Lung (tissue), 12 donors: ENCODE results near the gene OSM. TPM values are rescaled to one million over a fixed set of nuclear protein-coding genes. Genes with fewer than 3 reads are reported as not detected.

Source experiments
- ATAC-seq: fragments of 200-7000 bp; cut with Tn5 transposase; one replicate; pipeline ENCODE4 v1.9.1; 2020; ENCODE audit warnings: moderate number of reproducible peaks; ENCODE audit not compliant: insufficient read depth, low FRiP score
- DNase-seq, 3 donors: peaks; one replicate each; pipeline ENCODE4 v3.0.0-alpha.2; 2013 to 2017
- H3K27ac ChIP-seq, 2 donors: one replicate each; pipeline ENCODE4 v1.5.1; 2013; ENCODE audit warnings: mild to moderate bottlenecking in 2 of 2, moderate library complexity in 2 of 2, control low read depth in 1 of 2, inconsistent platforms in 1 of 2, low read depth in 1 of 2, low read length in 1 of 2
- H3K27me3 ChIP-seq, 3 donors: one replicate each; pipeline ENCODE4 v1.5.1; 2013; ENCODE audit warnings: low read length in 2 of 3; ENCODE audit not compliant: control insufficient read depth in 3 of 3, insufficient read depth in 3 of 3
- H3K36me3 ChIP-seq, 4 donors: one replicate each; pipeline ENCODE4 v1.5.1; 2013; ENCODE audit warnings: low read length in 4 of 4, mild to moderate bottlenecking in 1 of 4, moderate library complexity in 1 of 4; ENCODE audit not compliant: control insufficient read depth in 4 of 4, insufficient read depth in 4 of 4
- H3K4me1 ChIP-seq, 5 donors: one replicate each; pipeline ENCODE4 v1.5.1; 2013; ENCODE audit warnings: low read length in 5 of 5, mild to moderate bottlenecking in 2 of 5, moderate library complexity in 1 of 5; ENCODE audit not compliant: control insufficient read depth in 5 of 5, insufficient read depth in 5 of 5
- H3K4me3 ChIP-seq: one replicate; pipeline ENCODE4 v1.5.1; 2013; ENCODE audit warnings: mild to moderate bottlenecking, control low read depth, moderate library complexity
- H3K9ac ChIP-seq, 2 donors: one replicate each; pipeline ENCODE4 v1.5.1; 2013; ENCODE audit warnings: low read length in 2 of 2, control low read depth in 1 of 2; ENCODE audit not compliant: insufficient read depth in 1 of 2
- H3K9me3 ChIP-seq, 4 donors: one replicate each; pipeline ENCODE4 v1.5.1; 2013; ENCODE audit warnings: low read length in 3 of 4, mild to moderate bottlenecking in 1 of 4, moderate library complexity in 1 of 4; ENCODE audit not compliant: control insufficient read depth in 4 of 4, insufficient read depth in 3 of 4
- CTCF ChIP-seq: IDR thresholded peaks from 2 replicates; pipeline ENCODE4 v1.5.1; 2012; ENCODE audit warnings: mild to moderate bottlenecking; ENCODE audit errors: control extremely low read depth, extremely low read depth
- WGBS, 2 donors: extraction: QIAGEN DNeasy Blood & Tissue Kit; methylation state at CpG; one replicate each; pipeline ENCODE4 v1.1.7; 2013; 5-methylcytosine and 5-hydroxymethylcytosine counted together
- polyA plus RNA-seq, 2 donors: library from polyadenylated mRNA; stranded (reverse); fragments of 200-250 nt; gene quantifications; one replicate each; pipeline ENCODE4 v1.2.1, GENCODE V29; 2013
- total RNA-seq, 2 donors: library from RNA; depleted of rRNA in 1 of 2; stranded (reverse); fragments of >200 nt in 1 of 2; gene quantifications; one replicate each; pipeline ENCODE4 v1.2.1, GENCODE V29; 2014 to 2021
- donor health status: control.
- donor health status: control.
- donor health status: Bipolar disorder and iron deficiency.
- donor health status: healthy.
- donor health status: DM: yes; HTN: yes; CAD: no.

Gene OSM
- total and polyA plus RNA-seq, 4 donors, result 0.57 to 33.2 (median 2.5) TPM

GRCh38 chr22:30253205-30253852 is 13.3 kb downstream of the OSM start:
- Histone ChIP-seq H3K27me3 (no peaks in the 10 kb centered on the region), H3K9ac (peak overlapping the region in 1 of 2 donors; percentile 42), H3K36me3 (no peaks in the 10 kb centered on the region), H3K9me3 (no peaks in the 10 kb centered on the region), H3K4me3 (no peak overlapping the region), H3K4me1 (peaks cover 0 to 71% (median 10%) of the 10 kb centered on the region in 5 donors), H3K27ac (peak overlapping the region in 1 of 2 donors; percentile 11)
- ATAC-seq (no peak), DNase-seq (peak; percentile 95 to 99 (median 96))
- WGBS, 2 donors, result 32 to 38% methylated on average over 22 of the region's 22 CpGs
- TF ChIP-seq CTCF, result no peak

- peaks cover 0 to 74% (median 10%) of the 10 kb centered on the region in 5 donors for H3K4me1 ChIP-seq
- peaks cover 0 to 1% (median 0%) of the 10 kb centered on the region in 3 donors for H3K27me3 ChIP-seq
- DNase-seq (no peak), ATAC-seq (no peak)
- TF ChIP-seq CTCF, result no peak
- peak overlapping the region in 1 of 2 donors; percentile 11 for H3K27ac ChIP-seq
- H3K36me3 ChIP-seq, result no peaks in the 10 kb centered on the region
- no peak overlapping the region for H3K4me3 ChIP-seq
- H3K9me3 ChIP-seq, result no peaks in the 10 kb centered on the region
- peak overlapping the region in 1 of 2 donors; percentile 14 for H3K9ac ChIP-seq
- 59 to 74% methylated on average over 19 to 22 of the region's 22 CpGs for WGBS, 2 donors
These were observed 14.0 kb downstream of the OSM start for GRCh38 chr22:30252411-30253204.

GRCh38 chr22:30251711-30252110 is 14.9 kb downstream of the OSM start:
- no peak overlapping the region for H3K4me3 ChIP-seq
- 79 to 83% methylated on average over 10 of the region's 10 CpGs for WGBS, 2 donors
- no peaks in the 10 kb centered on the region for H3K9me3 ChIP-seq
- no peak for TF ChIP-seq CTCF
- H3K36me3 ChIP-seq, result no peaks in the 10 kb centered on the region
- DNase-seq, result peak; percentile 60 to 64 (median 63)
- H3K27ac ChIP-seq, result no peak overlapping the region
- ATAC-seq, result no peak
- H3K9ac ChIP-seq, result no peak overlapping the region
- peaks cover 0 to 74% (median 10%) of the 10 kb centered on the region in 5 donors for H3K4me1 ChIP-seq
- H3K27me3 ChIP-seq, result peaks cover 0 to 5% (median 2%) of the 10 kb centered on the region in 3 donors
